H9 (cell line): Measurements from ENCODE around the gene EPB41. TPM values are rescaled to one million over a fixed set of nuclear protein-coding genes. Genes with fewer than 3 reads are reported as not detected.

ENCODE experiments used
- DNase-seq: peaks from one replicate; pipeline ENCODE4 v3.0.0-alpha.2; 2017
- H2AFZ ChIP-seq: one replicate; pipeline ENCODE4 v1.6.1; 2013; ENCODE audit warnings: mild to moderate bottlenecking, low read length, control low read depth, moderate library complexity
- H2AK5ac ChIP-seq: 2 replicates; pipeline ENCODE4 v1.6.1; 2013; ENCODE audit warnings: low read length, control low read depth, mixed read lengths; ENCODE audit not compliant: insufficient read length
- H2BK120ac ChIP-seq: one replicate; pipeline ENCODE4 v1.6.1; 2013; ENCODE audit warnings: low read depth, mild to moderate bottlenecking, low read length, control low read depth, inconsistent platforms; ENCODE audit not compliant: poor library complexity, severe bottlenecking
- H2BK12ac ChIP-seq: 2 replicates; pipeline ENCODE4 v1.6.1; 2013; ENCODE audit warnings: low read length, control low read depth, mixed read lengths, low read depth; ENCODE audit not compliant: insufficient read length
- H2BK15ac ChIP-seq: 2 replicates; pipeline ENCODE4 v1.6.1; 2013; ENCODE audit warnings: low read depth, low read length, control low read depth
- H2BK20ac ChIP-seq: one replicate; pipeline ENCODE4 v1.6.1; 2013; ENCODE audit warnings: low read depth, mild to moderate bottlenecking, low read length, control low read depth, inconsistent platforms; ENCODE audit not compliant: poor library complexity, severe bottlenecking
- H2BK5ac ChIP-seq: 2 replicates; pipeline ENCODE4 v1.6.1; 2013; ENCODE audit warnings: low read length, control low read depth, mixed read lengths; ENCODE audit not compliant: insufficient read length
- H3K14ac ChIP-seq: 2 replicates; pipeline ENCODE4 v1.6.1; 2013; ENCODE audit warnings: low read length, control low read depth; ENCODE audit not compliant: insufficient read depth
- H3K18ac ChIP-seq: 2 replicates; pipeline ENCODE4 v1.6.1; 2013; ENCODE audit warnings: low read depth, mild to moderate bottlenecking, mixed read lengths, low read length, control low read depth; ENCODE audit not compliant: insufficient read length
- H3K23ac ChIP-seq: 2 replicates; pipeline ENCODE4 v1.6.1; 2013; ENCODE audit warnings: low read length, control low read depth, mixed read lengths, low read depth; ENCODE audit not compliant: insufficient read length
- H3K23me2 ChIP-seq: 2 replicates; pipeline ENCODE4 v1.6.1; 2013; ENCODE audit warnings: low read depth, mild to moderate bottlenecking, mixed read lengths, low read length, control low read depth; ENCODE audit not compliant: insufficient read length, poor library complexity, severe bottlenecking
- H3K27ac ChIP-seq: 2 replicates; pipeline ENCODE4 v1.5.1; 2013; ENCODE audit warnings: low read length, control low read depth, mixed read lengths, low read depth; ENCODE audit not compliant: insufficient read length
- H3K27me3 ChIP-seq: 2 replicates; pipeline ENCODE4 v1.6.1; 2013; ENCODE audit warnings: low read length, control low read depth, inconsistent platforms; ENCODE audit not compliant: insufficient read depth
- H3K4ac ChIP-seq: 2 replicates; pipeline ENCODE4 v1.6.1; 2013; ENCODE audit warnings: low read depth, mild to moderate bottlenecking, control low read depth, inconsistent platforms, low read length, moderate library complexity
- H3K4me1 ChIP-seq: 2 replicates; pipeline ENCODE4 v1.6.1; 2013; ENCODE audit warnings: low read length, control low read depth, inconsistent platforms; ENCODE audit not compliant: insufficient read depth
- H3K4me2 ChIP-seq: 2 replicates; pipeline ENCODE4 v1.6.1; 2013; ENCODE audit warnings: low read length, control low read depth, mixed read lengths; ENCODE audit not compliant: insufficient read length, insufficient read depth
- H3K56ac ChIP-seq: 2 replicates; pipeline ENCODE4 v1.6.1; 2013; ENCODE audit warnings: low read depth, mild to moderate bottlenecking, mixed read lengths, low read length, control low read depth; ENCODE audit not compliant: insufficient read length
- H3K79me1 ChIP-seq: 2 replicates; pipeline ENCODE4 v1.6.1; 2013; ENCODE audit warnings: low read depth, mild to moderate bottlenecking, moderate library complexity, low read length, control low read depth, inconsistent platforms; ENCODE audit not compliant: insufficient read depth, poor library complexity, severe bottlenecking
- H3K79me2 ChIP-seq: 2 replicates; pipeline ENCODE4 v1.6.1; 2013; ENCODE audit warnings: low read length, control low read depth, inconsistent platforms; ENCODE audit not compliant: insufficient read depth
- H3K9ac ChIP-seq: 2 replicates; pipeline ENCODE4 v1.6.1; 2013; ENCODE audit warnings: low read length, control low read depth, mixed read lengths; ENCODE audit not compliant: insufficient read length; ENCODE audit errors: extremely low read depth
- H3K9me3 ChIP-seq: one replicate; pipeline ENCODE4 v1.6.1; 2013; ENCODE audit warnings: low read depth, low read length, inconsistent platforms; ENCODE audit not compliant: control insufficient read depth
- H3T11ph ChIP-seq: one replicate; pipeline ENCODE4 v1.6.1; 2013; ENCODE audit warnings: mild to moderate bottlenecking, low read length, control low read depth, inconsistent platforms
- H4K20me1 ChIP-seq: one replicate; pipeline ENCODE4 v1.6.1; 2013; ENCODE audit not compliant: control insufficient read depth, insufficient read length, insufficient read depth
- H4K5ac ChIP-seq: 2 replicates; pipeline ENCODE4 v1.6.1; 2013; ENCODE audit warnings: low read depth, mild to moderate bottlenecking, mixed read lengths, low read length, control low read depth; ENCODE audit not compliant: insufficient read length
- H4K8ac ChIP-seq: replicated peaks from 2 replicates; pipeline ENCODE4 v1.6.1; 2013; ENCODE audit warnings: low read length, control low read depth, mixed read lengths, low read depth; ENCODE audit not compliant: insufficient read length
- H4K91ac ChIP-seq: 2 replicates; pipeline ENCODE4 v1.6.1; 2013; ENCODE audit warnings: low read depth, mild to moderate bottlenecking, moderate library complexity, mixed read lengths, low read length, control low read depth; ENCODE audit not compliant: insufficient read length
- H3K27ac Mint-ChIP-seq, 3 experiments: 2 replicates in 2 of 3; 3 replicates in 1 of 3; pipeline ENCODE4 v1.8.0; 2020 to 2021; ENCODE audit warnings: mixed read lengths in 3 of 3, mild to moderate bottlenecking in 1 of 3, moderate library complexity in 1 of 3
- H3K27me3 Mint-ChIP-seq: 2 replicates; pipeline ENCODE4 v1.8.0; 2021; ENCODE audit warnings: low read depth, mild to moderate bottlenecking, moderate library complexity, mixed read lengths
- H3K36me3 Mint-ChIP-seq, 3 experiments: 2 replicates in 2 of 3; 3 replicates in 1 of 3; pipeline ENCODE4 v1.8.0; 2020 to 2021; ENCODE audit warnings: low read depth in 3 of 3, mixed read lengths in 3 of 3; ENCODE audit not compliant: insufficient read depth in 1 of 3
- H3K4me1 Mint-ChIP-seq, 2 experiments: 2 replicates each; pipeline ENCODE4 v1.8.0; 2020; ENCODE audit warnings: mixed read lengths in 2 of 2
- H3K4me3 Mint-ChIP-seq, 2 experiments: 2 replicates in 1 of 2; 3 replicates in 1 of 2; pipeline ENCODE4 v1.8.0; 2020 to 2021; ENCODE audit warnings: mild to moderate bottlenecking in 2 of 2, mixed read lengths in 2 of 2, moderate library complexity in 1 of 2
- H3K9me3 Mint-ChIP-seq, 2 experiments: 2 replicates in 1 of 2; 3 replicates in 1 of 2; pipeline ENCODE4 v1.8.0; 2020; ENCODE audit warnings: mild to moderate bottlenecking in 2 of 2, mixed read lengths in 2 of 2, moderate library complexity in 1 of 2
- WGBS: extraction: QIAGEN DNeasy Blood & Tissue Kit; methylation state at CpG from one replicate; pipeline ENCODE4 v1.1.7; 2013; ENCODE audit warnings: missing lambda C conversion rate, low lambda C conversion rate, mixed read lengths; ENCODE audit not compliant: insufficient read length; ENCODE audit errors: extremely low coverage; 5-methylcytosine and 5-hydroxymethylcytosine counted together
- total RNA-seq: library from RNA; stranded (reverse); gene quantifications from 2 replicates; pipeline ENCODE4 v1.2.1, GENCODE V29; 2021
- TF ChIP-seq, protein P1 (sequence below): fragments of 200-600 bp; sonication (generic); conservative IDR thresholded peaks from 3 replicates; pipeline ENCODE4 v1.8.0; 2021; ENCODE audit warnings: antibody characterized with exemption, mild to moderate bottlenecking

EPB41 gene
- total RNA-seq, 1 experiment from 2014 or later, result 75.4 TPM

DNA sequence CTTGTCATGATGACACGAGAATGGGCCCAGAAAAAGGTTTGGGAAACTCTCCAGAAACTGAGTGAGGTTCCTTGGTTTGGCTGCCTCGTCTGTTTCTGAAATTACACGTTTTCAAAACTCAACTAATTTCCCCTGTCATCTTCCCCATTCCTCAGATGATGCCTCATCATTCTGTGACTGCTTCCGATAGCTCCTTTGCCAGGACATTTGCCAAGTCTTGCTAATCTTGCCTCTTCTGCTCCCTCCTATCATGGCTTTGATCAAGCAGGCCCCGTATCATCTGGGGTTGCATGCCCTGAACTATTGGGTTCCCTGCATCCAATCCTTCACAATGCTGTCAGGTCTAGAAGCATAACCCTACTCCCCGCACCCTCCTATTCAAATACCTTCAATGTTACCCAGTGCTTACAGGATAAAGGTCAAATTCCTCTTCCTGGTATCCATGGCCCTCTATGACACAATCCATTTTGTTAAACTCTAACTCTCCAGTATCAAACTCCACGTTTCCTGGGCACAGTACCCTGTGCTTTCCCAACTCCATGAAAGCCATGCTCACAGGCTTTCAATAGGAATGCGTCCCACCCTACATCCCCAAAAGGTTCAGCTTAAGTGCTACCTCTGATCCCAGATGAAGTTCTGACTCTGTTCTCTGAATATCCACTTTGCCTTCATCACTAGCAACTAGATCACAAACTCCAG is 231.5 kb downstream of the EPB41 start:
- H3T11ph ChIP-seq, result no peak overlapping the region
- no peaks in the 10 kb centered on the region for H3K9me3 Mint-ChIP-seq
- H4K8ac ChIP-seq, result no peak overlapping the region
- no peak overlapping the region for H3K18ac ChIP-seq
- no peaks in the 10 kb centered on the region for H3K4me1 ChIP-seq
- peaks cover 49 to 80% (median 61%) of the 10 kb centered on the region in 3 experiments; a peak in 6 of 7 replicates for H3K36me3 Mint-ChIP-seq
- H3K9ac ChIP-seq, result no peak overlapping the region
- H2BK5ac ChIP-seq, result no peak overlapping the region
- H3K23ac ChIP-seq, result no peak overlapping the region
- no peak overlapping the region for H2BK12ac ChIP-seq
- H2AK5ac ChIP-seq, result no peak overlapping the region
- H4K91ac ChIP-seq, result no peak overlapping the region
- no peak overlapping the region for H2BK120ac ChIP-seq
- no peak for DNase-seq
- H3K79me1 ChIP-seq, result no peaks in the 10 kb centered on the region
- peaks cover 3% of the 10 kb centered on the region for H4K20me1 ChIP-seq
- H3K79me2 ChIP-seq, result no peaks in the 10 kb centered on the region
- H3K4me3 Mint-ChIP-seq, result no peak overlapping the region
- no peak overlapping the region for H3K4ac ChIP-seq
- H3K56ac ChIP-seq, result no peak overlapping the region
- H3K23me2 ChIP-seq, result no peaks in the 10 kb centered on the region
- no peak overlapping the region for H4K5ac ChIP-seq
- no peak overlapping the region for H3K27ac ChIP-seq
- no peak overlapping the region for H3K14ac ChIP-seq
- H2BK15ac ChIP-seq, result no peak overlapping the region
- no CpG with 5 or more reads among the region's 8 CpGs for WGBS
- H3K27me3 ChIP-seq, result no peaks in the 10 kb centered on the region
- no peaks in the 10 kb centered on the region for H3K9me3 ChIP-seq
- H2AFZ ChIP-seq, result no peak overlapping the region
- no peak overlapping the region for H2BK20ac ChIP-seq
- TF ChIP-seq, protein P1, sequence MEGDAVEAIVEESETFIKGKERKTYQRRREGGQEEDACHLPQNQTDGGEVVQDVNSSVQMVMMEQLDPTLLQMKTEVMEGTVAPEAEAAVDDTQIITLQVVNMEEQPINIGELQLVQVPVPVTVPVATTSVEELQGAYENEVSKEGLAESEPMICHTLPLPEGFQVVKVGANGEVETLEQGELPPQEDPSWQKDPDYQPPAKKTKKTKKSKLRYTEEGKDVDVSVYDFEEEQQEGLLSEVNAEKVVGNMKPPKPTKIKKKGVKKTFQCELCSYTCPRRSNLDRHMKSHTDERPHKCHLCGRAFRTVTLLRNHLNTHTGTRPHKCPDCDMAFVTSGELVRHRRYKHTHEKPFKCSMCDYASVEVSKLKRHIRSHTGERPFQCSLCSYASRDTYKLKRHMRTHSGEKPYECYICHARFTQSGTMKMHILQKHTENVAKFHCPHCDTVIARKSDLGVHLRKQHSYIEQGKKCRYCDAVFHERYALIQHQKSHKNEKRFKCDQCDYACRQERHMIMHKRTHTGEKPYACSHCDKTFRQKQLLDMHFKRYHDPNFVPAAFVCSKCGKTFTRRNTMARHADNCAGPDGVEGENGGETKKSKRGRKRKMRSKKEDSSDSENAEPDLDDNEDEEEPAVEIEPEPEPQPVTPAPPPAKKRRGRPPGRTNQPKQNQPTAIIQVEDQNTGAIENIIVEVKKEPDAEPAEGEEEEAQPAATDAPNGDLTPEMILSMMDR, result no peak
- H3K4me2 ChIP-seq, result no peak overlapping the region
- peak overlapping the region; percentile 20 to 68 (median 58); a peak in 4 of 7 replicates for H3K27ac Mint-ChIP-seq
- no peaks in the 10 kb centered on the region for H3K27me3 Mint-ChIP-seq
- no peaks in the 10 kb centered on the region; a peak in 1 of 4 replicates for H3K4me1 Mint-ChIP-seq
